HG03439 (cell line): ENCODE results near the gene HNRNPUL2.

ENCODE experiments used
- ATAC-seq: cut with Tn5 transposase; IDR thresholded peaks from one replicate; pipeline ENCODE4 v1.9.1; 2021; ENCODE audit warnings: mild to moderate bottlenecking, moderate library complexity; ENCODE audit not compliant: unreplicated experiment

The HNRNPUL2 gene

DNA sequence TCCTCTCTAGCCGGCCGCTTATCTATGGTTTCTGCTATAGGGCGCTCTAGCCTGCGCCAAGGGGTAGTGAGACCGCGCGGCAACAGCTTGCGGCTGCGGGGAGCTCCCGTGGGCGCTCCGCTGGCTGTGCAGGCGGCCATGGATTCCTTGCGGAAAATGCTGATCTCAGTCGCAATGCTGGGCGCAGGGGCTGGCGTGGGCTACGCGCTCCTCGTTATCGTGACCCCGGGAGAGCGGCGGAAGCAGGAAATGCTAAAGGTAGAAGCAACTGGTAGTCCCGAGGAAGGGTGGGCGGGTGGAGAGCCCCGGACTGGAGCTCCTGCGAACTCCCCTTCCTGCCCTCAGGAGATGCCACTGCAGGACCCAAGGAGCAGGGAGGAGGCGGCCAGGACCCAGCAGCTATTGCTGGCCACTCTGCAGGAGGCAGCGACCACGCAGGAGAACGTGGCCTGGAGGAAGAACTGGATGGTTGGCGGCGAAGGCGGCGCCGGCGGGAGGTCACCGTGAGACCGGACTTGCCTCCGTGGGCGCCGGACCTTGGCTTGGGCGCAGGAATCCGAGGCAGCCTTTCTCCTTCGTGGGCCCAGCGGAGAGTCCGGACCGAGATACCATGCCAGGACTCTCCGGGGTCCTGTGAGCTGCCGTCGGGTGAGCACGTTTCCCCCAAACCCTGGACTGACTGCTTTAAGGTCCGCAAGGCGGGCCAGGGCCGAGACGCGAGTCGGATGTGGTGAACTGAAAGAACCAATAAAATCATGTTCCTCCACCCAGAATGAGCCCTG is 55.5 kb downstream of the HNRNPUL2 start, which contains the start of the genes LBHD1 and UQCC3:
LBHD1 (minus strand) TSS at position 660 of the 782 bp plus-strand sequence. CDS start 2,236 bp downstream, outside the sequence.
UQCC3 (plus strand) TSS at position 66 of the 782 bp plus-strand sequence; CDS start at position 139, 73 bp downstream.
- ATAC-seq, result peak; percentile 50

DNA sequence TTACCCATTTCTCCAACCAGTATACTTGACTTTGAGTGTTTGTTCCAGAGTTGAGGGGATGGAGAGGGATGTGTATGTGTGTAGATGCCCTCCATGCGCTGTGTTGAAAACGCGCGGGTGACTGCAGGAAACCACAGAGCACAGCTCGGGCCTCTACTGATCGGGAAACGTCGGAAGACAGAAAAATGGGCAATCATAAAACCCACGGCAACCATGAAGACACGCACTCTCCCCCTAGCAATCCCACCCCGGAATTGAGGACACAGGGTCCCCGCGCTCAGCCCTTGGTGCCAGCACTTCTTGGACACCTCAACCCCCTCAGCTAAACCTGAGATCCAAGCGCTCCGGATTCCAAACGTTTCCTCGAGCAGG is 56.0 kb downstream of the HNRNPUL2 start:
- peak; percentile 6 for ATAC-seq

DNA sequence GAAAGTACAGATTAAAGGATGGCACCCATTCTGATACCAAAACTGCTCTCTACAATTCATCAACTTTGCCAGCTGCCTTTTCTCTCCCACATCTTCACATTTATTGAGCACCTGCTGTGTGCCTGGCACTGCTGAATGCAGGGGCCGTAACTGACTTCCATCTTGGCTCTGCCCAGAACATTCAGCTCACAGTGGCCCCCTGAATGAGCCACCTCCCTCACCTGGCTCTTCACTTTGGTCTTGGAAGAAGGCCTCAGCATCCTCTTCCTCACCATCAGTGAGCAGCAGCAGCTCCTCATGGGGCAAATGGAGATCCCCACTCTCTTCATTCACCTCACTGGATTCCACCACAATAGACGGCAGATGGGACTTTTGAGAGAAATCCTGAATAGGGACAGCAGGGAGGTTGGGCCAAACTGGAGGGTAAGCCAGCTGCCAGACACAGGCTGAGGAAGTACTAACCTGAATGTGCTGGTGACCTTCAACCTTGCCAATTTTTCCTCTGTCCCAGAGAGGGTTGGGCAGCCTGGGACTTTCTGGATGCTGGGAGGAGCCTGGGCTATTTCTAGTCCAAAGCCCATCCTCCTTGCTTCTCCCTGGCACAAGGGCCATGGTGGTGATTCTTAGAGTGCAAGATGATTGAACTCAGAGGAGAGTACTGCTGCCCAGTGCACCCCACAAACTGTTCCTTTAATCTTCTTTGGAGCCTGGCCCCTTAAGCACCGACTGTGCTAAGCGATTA is 57.7 kb downstream of the HNRNPUL2 start:
- no peak for ATAC-seq

DNA sequence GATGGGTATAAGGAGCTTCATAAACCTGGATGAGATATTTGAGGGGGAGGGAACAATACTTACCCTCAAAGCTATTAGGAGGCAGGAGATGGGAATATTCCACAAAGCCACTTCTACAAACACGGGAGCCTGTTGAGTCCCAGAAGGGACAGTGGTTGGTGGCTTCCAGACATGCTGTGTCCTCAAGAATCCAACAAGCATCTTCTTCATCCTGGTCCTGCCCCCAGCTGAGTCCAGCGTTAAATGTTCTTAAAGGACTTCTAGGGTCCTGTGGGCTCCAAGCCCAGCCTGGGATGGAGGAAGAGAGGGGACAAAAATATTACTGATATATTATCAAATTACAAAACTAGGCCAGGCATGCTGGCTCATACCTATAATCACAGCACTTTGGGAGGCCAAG is 59.8 kb downstream of the HNRNPUL2 start:
- ATAC-seq, result no peak

DNA sequence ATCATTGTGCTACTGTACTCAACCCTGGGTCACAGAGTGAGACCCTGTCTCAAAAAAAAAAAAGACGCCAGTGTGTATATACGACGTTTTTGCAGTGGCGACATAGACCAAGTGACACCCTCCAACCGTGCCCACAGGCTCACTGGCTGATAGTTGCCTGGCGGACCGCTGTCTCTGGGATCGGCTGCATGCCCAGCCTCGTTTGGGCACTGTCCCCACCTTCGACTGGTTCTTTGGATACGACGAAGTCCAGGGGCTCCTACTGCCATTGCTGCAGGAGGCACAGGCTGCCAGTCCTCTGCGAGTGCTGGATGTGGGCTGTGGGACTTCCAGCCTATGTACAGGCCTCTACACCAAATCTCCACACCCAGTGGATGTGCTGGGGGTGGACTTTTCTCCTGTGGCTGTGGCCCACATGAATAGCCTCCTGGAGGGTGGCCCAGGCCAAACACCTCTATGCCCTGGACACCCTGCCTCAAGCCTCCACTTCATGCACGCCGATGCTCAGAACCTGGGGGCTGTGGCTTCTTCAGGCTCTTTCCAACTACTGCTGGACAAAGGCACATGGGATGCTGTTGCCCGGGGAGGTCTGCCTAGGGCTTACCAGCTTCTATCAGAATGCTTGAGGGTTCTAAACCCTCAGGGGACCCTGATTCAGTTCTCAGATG is 60.9 kb downstream of the HNRNPUL2 start:
- ATAC-seq, result no peak

DNA sequence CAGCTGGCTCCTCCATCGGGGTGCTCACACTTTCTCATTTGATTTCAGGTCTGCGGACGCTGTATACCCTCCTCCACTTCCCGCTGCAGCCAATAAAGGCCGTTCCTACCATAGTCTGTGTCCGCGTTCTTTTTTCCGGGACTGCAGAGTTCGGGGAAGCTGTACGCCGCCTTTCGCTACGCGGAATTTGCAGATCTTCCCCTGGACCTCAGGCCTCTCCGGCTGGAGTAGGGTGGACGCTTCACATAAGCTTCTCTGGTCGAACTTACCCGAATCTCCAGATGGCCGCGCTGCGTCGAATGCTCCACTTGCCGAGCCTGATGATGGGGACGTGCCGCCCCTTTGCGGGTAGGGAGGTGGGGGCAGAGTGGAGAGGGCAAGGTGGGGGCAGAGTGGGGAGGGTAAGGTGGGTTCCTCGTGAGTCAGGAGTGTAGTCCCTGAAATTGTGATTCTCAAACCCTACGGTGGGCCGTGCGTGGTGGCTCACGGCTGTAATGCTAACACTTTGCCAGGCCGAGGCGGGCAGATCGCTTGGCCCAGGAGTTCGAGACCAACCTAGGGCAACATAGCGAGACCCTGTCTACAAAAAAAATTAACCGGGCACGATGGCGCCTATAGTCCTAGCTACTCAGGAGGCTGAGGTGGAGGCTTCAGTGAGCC is 61.5 kb downstream of the HNRNPUL2 start:
- peak; percentile 25 for ATAC-seq

DNA sequence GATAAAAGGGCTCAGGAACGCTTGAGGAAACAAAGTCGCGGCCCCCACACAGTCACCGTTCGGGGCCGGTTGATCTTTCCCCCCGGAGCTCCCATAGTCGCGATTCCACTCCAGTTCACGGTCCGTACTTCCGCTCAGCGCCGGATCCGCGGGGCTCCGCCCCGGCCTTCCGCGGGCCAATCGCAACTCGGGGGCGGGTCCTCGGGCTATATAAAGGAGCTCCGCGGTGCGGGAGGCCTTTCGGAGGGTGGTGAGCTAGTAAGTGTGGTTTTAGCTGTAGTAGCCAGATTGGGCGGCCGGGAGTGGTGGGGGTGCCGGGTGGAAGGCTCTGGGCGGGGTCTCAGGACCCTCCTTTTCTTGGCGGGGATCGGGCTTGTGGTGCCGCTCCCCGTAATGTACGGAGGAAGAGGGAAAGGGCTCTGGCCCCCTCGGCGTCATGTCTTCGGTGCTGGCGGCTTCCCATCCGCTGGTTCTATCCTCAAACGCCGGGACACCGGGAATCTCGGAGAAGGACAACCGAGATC is 62.1 kb downstream of the HNRNPUL2 start, which contains the start of the genes C11orf98 and CSKMT:
C11orf98 (minus strand) TSS at position 136 of the 524 bp plus-strand sequence; CDS start at position 95, 41 bp downstream.
CSKMT (plus strand) TSS at position 238 of the 524 bp plus-strand sequence. CDS start 568 bp downstream, outside the sequence.
- peak; percentile 81 for ATAC-seq

DNA sequence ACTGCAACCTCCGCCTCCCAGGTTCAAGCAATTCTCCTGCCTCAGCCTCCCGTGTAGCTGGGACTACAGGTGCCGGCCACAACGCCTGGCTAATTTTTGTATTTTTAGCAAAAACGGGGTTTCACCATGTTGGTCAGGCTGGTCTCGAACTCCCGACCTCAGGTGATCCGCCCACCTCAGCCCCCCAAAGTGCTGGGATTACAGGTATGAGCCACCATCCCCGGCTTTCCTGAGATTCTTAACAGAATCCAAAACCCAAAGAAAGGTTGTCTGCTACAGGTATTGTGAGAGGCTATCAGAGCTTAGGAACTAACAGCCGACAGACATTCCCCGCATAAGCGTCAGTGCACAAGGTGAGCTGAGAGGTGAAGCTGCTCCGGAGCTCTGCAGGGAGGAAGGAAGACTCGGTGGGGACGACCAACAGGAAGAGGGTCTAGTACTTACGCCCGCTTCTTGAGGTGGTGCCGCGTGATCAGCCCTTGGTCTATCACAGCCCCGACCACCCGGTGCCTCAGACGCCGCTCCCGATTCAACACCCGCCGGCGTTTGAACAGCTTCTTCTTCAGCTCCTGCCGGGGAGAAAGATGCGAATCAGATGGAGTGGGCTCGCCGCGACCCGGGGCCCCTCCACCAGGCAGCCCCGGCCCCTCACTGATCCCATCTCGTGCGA is 62.7 kb downstream of the HNRNPUL2 start:
- ATAC-seq, result peak; percentile 28
